HEK293 (cell line): ENCODE measurements around the gene RAB11A.

ENCODE experiments used
- EGR2 ChIP-seq: fragments of 450-650 bp; formaldehyde crosslinking; IDR thresholded peaks from 2 replicates; pipeline ENCODE4 v1.5.1; 2016; ENCODE audit warnings: low read depth, missing biosample characterization, missing genetic modification characterization
- GFI1B ChIP-seq: fragments of 450-650 bp; formaldehyde crosslinking; IDR thresholded peaks from 2 replicates; pipeline ENCODE4 v1.5.1; 2016; ENCODE audit warnings: missing biosample characterization, missing genetic modification characterization
- GLI2 ChIP-seq: fragments of 450-650 bp; formaldehyde crosslinking; IDR thresholded peaks from 2 replicates; pipeline ENCODE4; 2017; ENCODE audit warnings: missing biosample characterization, missing genetic modification characterization, low read depth, borderline replicate concordance
- KLF10 ChIP-seq: fragments of 450-650 bp; IDR thresholded peaks from 2 replicates; pipeline ENCODE4 v1.5.1; 2018; ENCODE audit warnings: missing biosample characterization, mild to moderate bottlenecking, missing genetic modification characterization
- KLF8 ChIP-seq: fragments of 450-650 bp; formaldehyde crosslinking; IDR thresholded peaks from 2 replicates; pipeline ENCODE4 v1.5.1; 2016; ENCODE audit warnings: missing biosample characterization, missing genetic modification characterization
- KLF9 ChIP-seq: fragments of 450-650 bp; formaldehyde crosslinking; IDR thresholded peaks from 2 replicates; pipeline ENCODE4 v1.5.1; 2016; ENCODE audit warnings: missing biosample characterization, missing genetic modification characterization, low read depth
- REPIN1 ChIP-seq: fragments of 450-650 bp; formaldehyde crosslinking; IDR thresholded peaks from 2 replicates; pipeline ENCODE4 v1.5.1; 2017; ENCODE audit warnings: missing biosample characterization, missing genetic modification characterization, low read depth
- SALL2 ChIP-seq: fragments of 450-650 bp; formaldehyde crosslinking; IDR thresholded peaks from 2 replicates; pipeline ENCODE4 v1.5.0; 2017; ENCODE audit warnings: missing biosample characterization, mild to moderate bottlenecking, missing genetic modification characterization, borderline replicate concordance
- SCRT2 ChIP-seq: fragments of 450-650 bp; formaldehyde crosslinking; IDR thresholded peaks from 2 replicates; pipeline ENCODE4 v1.5.1; 2016; ENCODE audit warnings: missing biosample characterization, missing genetic modification characterization
- SP3 ChIP-seq: fragments of 450-650 bp; formaldehyde crosslinking; IDR thresholded peaks from 2 replicates; pipeline ENCODE4 v1.5.1; 2016; ENCODE audit warnings: missing biosample characterization, missing genetic modification characterization
- TRIM28 ChIP-seq: IDR thresholded peaks from 2 replicates; pipeline ENCODE4 v1.6.1; 2011; ENCODE audit warnings: low read length, control low read depth, borderline replicate concordance
- YY1 ChIP-seq: fragments of 450-650 bp; formaldehyde crosslinking; IDR thresholded peaks from 2 replicates; pipeline ENCODE4 v1.5.1; 2018; ENCODE audit warnings: missing biosample characterization, missing genetic modification characterization
- ZIC2 ChIP-seq: fragments of 450-650 bp; formaldehyde crosslinking; IDR thresholded peaks from 2 replicates; pipeline ENCODE4 v1.5.1; 2016; ENCODE audit warnings: missing biosample characterization, missing genetic modification characterization
- ZNF155 ChIP-seq: fragments of 450-650 bp; formaldehyde crosslinking; IDR thresholded peaks from 2 replicates; pipeline ENCODE4 v1.5.1; 2016; ENCODE audit warnings: missing biosample characterization, missing genetic modification characterization
- ZNF174 ChIP-seq: fragments of 450-650 bp; formaldehyde crosslinking; IDR thresholded peaks from 2 replicates; pipeline ENCODE4 v1.5.0; 2017; ENCODE audit warnings: missing biosample characterization, mild to moderate bottlenecking, missing genetic modification characterization
- ZNF175 ChIP-seq: fragments of 450-650 bp; formaldehyde crosslinking; IDR thresholded peaks from 2 replicates; pipeline ENCODE4 v1.5.1; 2016; ENCODE audit warnings: missing biosample characterization, missing genetic modification characterization
- ZNF214 ChIP-seq: fragments of 450-650 bp; formaldehyde crosslinking; IDR thresholded peaks from 2 replicates; pipeline ENCODE4 v1.5.1; 2017; ENCODE audit warnings: missing biosample characterization, mild to moderate bottlenecking, missing genetic modification characterization, borderline replicate concordance
- ZNF24 ChIP-seq: fragments of 450-650 bp; formaldehyde crosslinking; IDR thresholded peaks from 2 replicates; pipeline ENCODE4 v1.5.1; 2016; ENCODE audit warnings: missing biosample characterization, missing genetic modification characterization
- ZNF366 ChIP-seq: fragments of 450-650 bp; formaldehyde crosslinking; conservative IDR thresholded peaks from 2 replicates; pipeline ENCODE4 v1.5.1; 2016; ENCODE audit warnings: missing biosample characterization, missing genetic modification characterization
- ZNF48 ChIP-seq: fragments of 450-650 bp; formaldehyde crosslinking; IDR thresholded peaks from 2 replicates; pipeline ENCODE4 v1.5.1; 2016; ENCODE audit warnings: missing biosample characterization, missing genetic modification characterization
- ZNF529 ChIP-seq: fragments of 450-650 bp; formaldehyde crosslinking; IDR thresholded peaks from 2 replicates; pipeline ENCODE4 v1.5.1; 2017; ENCODE audit warnings: missing genetic modification characterization, missing biosample characterization; ENCODE audit not compliant: insufficient replicate concordance
- ZNF571 ChIP-seq: fragments of 450-650 bp; formaldehyde crosslinking; IDR thresholded peaks from 2 replicates; pipeline ENCODE4 v1.5.0; 2017; ENCODE audit warnings: missing biosample characterization, missing genetic modification characterization
- ZNF610 ChIP-seq: fragments of 450-650 bp; formaldehyde crosslinking; IDR thresholded peaks from 2 replicates; pipeline ENCODE4 v1.5.1; 2016; ENCODE audit warnings: missing biosample characterization, missing genetic modification characterization, borderline replicate concordance
- ZNF621 ChIP-seq: fragments of 450-650 bp; formaldehyde crosslinking; IDR thresholded peaks from 2 replicates; pipeline ENCODE4 v1.5.1; 2017; ENCODE audit warnings: missing biosample characterization, missing genetic modification characterization
- ZNF623 ChIP-seq: fragments of 450-650 bp; formaldehyde crosslinking; IDR thresholded peaks from 2 replicates; pipeline ENCODE4 v1.5.1; 2016; ENCODE audit warnings: missing biosample characterization, missing genetic modification characterization
- ZNF664 ChIP-seq: fragments of 450-650 bp; formaldehyde crosslinking; IDR thresholded peaks from 2 replicates; pipeline ENCODE4 v1.5.1; 2016; ENCODE audit warnings: missing biosample characterization, missing genetic modification characterization
- ZNF707 ChIP-seq: fragments of 450-650 bp; formaldehyde crosslinking; IDR thresholded peaks from 2 replicates; pipeline ENCODE4 v1.5.1; 2016; ENCODE audit warnings: missing biosample characterization, missing genetic modification characterization
- ZNF791 ChIP-seq: fragments of 450-650 bp; formaldehyde crosslinking; IDR thresholded peaks from 2 replicates; pipeline ENCODE4 v1.5.1; 2016; ENCODE audit warnings: missing biosample characterization, missing genetic modification characterization
- ZNF792 ChIP-seq: fragments of 450-650 bp; formaldehyde crosslinking; IDR thresholded peaks from 2 replicates; pipeline ENCODE4 v1.5.1; 2016; ENCODE audit warnings: missing biosample characterization, missing genetic modification characterization
- ZNF830 ChIP-seq: fragments of 450-650 bp; IDR thresholded peaks from 2 replicates; pipeline ENCODE4 v1.5.0; 2018; ENCODE audit warnings: missing biosample characterization, missing genetic modification characterization, low read depth, mild to moderate bottlenecking, moderate library complexity
- ZXDB ChIP-seq: fragments of 450-650 bp; formaldehyde crosslinking; IDR thresholded peaks from 2 replicates; pipeline ENCODE4 v1.5.1; 2016; ENCODE audit warnings: missing biosample characterization, missing genetic modification characterization
- TF ChIP-seq, protein P1 (sequence below): fragments of 450-650 bp; formaldehyde crosslinking; IDR thresholded peaks from 2 replicates; pipeline ENCODE4 v1.5.1; 2017; ENCODE audit warnings: missing biosample characterization, mild to moderate bottlenecking, missing genetic modification characterization, moderate library complexity
- TF ChIP-seq, protein P2 (sequence below): fragments of 450-650 bp; formaldehyde crosslinking; IDR thresholded peaks from 2 replicates; pipeline ENCODE4; 2016; ENCODE audit warnings: missing biosample characterization, missing genetic modification characterization
- TF ChIP-seq, protein P3 (sequence below): fragments of 450-650 bp; IDR thresholded peaks from 2 replicates; pipeline ENCODE4 v1.5.1; 2018; ENCODE audit warnings: missing biosample characterization, mild to moderate bottlenecking, missing genetic modification characterization
- TF ChIP-seq, protein P4 (sequence below): fragments of 450-650 bp; formaldehyde crosslinking; IDR thresholded peaks from 2 replicates; pipeline ENCODE4 v1.5.1; 2016; ENCODE audit warnings: missing biosample characterization, missing genetic modification characterization

The RAB11A gene

DNA sequence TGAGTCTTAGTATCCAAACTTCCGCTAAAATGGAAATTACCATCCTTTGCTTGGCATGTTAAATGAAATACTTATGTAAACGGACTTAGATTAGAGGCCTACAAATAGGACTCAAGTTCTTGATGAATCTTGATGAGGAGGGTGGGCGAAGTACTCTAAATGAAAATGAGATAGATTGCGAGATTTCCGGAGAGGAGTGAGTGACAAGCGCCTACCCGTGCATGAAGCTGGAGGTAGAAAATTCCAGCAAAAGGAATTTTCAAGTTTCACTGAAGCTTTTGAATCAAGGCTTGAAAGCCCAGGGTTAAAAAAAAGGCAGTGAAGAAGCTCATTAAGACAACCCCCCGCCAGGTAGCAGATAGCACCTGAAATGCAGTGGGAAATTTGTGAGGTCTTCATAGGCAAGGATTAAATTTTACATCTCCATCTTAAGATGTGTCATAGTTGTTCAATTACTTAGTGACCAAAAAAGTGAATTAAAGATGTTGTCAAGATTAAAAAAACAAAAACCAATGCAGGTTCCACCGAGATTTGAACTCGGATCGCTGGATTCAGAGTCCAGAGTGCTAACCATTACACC, 655 bp upstream of the RAB11A start (continued):
- TF ChIP-seq KLF10 (tag by site-specific recombination) (no peak), GFI1B (tag by site-specific recombination) (peak; percentile 81), ZNF24 (tag by site-specific recombination) (0 out of 2 replicates have a peak, but pooled peaks have one; percentile 44), ZXDB (tag by site-specific recombination) (no peak), ZNF175 (tag by site-specific recombination) (no peak), ZNF707 (tag by site-specific recombination) (no peak), ZNF155 (tag by site-specific recombination) (no peak), ZNF621 (tag by site-specific recombination) (no peak), ZNF792 (tag by site-specific recombination) (0 out of 2 replicates have a peak, but pooled peaks have one; percentile 17), TRIM28 (no peak), ZNF214 (tag by site-specific recombination) (peak; percentile 10; the same call in 1 of the 2 replicates), GLI2 (0 out of 2 replicates have a peak, but pooled peaks have one; percentile 18), SP3 (tag by site-specific recombination) (no peak), YY1 (tag by site-specific recombination) (peak; percentile 71; the same call in 1 of the 2 replicates), ZNF791 (tag by site-specific recombination) (0 out of 2 replicates have a peak, but pooled peaks have one; percentile 13), ZNF830 (no peak), EGR2 (tag by site-specific recombination) (no peak), ZNF610 (tag by site-specific recombination) (0 out of 2 replicates have a peak, but pooled peaks have one; percentile 10), SALL2 (no peak; the same call in 1 of the 2 replicates), REPIN1 (tag by site-specific recombination) (peak; percentile 86; the same call in 1 of the 2 replicates), ZNF664 (tag by site-specific recombination) (peak; percentile 93), SCRT2 (tag by site-specific recombination) (no peak), ZNF529 (tag by site-specific recombination) (peak; percentile 11), KLF8 (no peak), KLF9 (tag by site-specific recombination) (no peak), ZNF571 (tag by site-specific recombination) (no peak), ZNF623 (tag by site-specific recombination) (no peak), ZNF366 (tag by site-specific recombination) (no peak), ZIC2 (tag by site-specific recombination) (no peak), ZNF174 (tag by site-specific recombination) (no peak), ZNF48 (tag by site-specific recombination) (no peak)
- TF ChIP-seq, protein P1, sequence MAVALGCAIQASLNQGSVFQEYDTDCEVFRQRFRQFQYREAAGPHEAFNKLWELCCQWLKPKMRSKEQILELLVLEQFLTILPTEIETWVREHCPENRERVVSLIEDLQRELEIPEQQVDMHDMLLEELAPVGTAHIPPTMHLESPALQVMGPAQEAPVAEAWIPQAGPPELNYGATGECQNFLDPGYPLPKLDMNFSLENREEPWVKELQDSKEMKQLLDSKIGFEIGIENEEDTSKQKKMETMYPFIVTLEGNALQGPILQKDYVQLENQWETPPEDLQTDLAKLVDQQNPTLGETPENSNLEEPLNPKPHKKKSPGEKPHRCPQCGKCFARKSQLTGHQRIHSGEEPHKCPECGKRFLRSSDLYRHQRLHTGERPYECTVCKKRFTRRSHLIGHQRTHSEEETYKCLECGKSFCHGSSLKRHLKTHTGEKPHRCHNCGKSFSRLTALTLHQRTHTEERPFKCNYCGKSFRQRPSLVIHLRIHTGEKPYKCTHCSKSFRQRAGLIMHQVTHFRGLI (tag by site-specific recombination) = no peak
- TF ChIP-seq, protein P2, sequence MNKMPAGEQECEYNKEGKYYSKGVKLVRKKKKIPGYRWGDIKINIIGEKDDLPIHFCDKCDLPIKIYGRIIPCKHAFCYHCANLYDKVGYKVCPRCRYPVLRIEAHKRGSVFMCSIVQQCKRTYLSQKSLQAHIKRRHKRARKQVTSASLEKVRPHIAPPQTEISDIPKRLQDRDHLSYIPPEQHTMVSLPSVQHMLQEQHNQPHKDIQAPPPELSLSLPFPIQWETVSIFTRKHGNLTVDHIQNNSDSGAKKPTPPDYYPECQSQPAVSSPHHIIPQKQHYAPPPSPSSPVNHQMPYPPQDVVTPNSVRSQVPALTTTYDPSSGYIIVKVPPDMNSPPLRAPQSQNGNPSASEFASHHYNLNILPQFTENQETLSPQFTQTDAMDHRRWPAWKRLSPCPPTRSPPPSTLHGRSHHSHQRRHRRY (tag by site-specific recombination) = 0 out of 2 replicates have a peak, but pooled peaks have one; percentile 46
- TF ChIP-seq, protein P3, sequence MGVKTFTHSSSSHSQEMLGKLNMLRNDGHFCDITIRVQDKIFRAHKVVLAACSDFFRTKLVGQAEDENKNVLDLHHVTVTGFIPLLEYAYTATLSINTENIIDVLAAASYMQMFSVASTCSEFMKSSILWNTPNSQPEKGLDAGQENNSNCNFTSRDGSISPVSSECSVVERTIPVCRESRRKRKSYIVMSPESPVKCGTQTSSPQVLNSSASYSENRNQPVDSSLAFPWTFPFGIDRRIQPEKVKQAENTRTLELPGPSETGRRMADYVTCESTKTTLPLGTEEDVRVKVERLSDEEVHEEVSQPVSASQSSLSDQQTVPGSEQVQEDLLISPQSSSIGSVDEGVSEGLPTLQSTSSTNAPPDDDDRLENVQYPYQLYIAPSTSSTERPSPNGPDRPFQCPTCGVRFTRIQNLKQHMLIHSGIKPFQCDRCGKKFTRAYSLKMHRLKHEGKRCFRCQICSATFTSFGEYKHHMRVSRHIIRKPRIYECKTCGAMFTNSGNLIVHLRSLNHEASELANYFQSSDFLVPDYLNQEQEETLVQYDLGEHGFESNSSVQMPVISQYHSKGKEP (tag by site-specific recombination) = peak; percentile 72
- TF ChIP-seq, protein P4, sequence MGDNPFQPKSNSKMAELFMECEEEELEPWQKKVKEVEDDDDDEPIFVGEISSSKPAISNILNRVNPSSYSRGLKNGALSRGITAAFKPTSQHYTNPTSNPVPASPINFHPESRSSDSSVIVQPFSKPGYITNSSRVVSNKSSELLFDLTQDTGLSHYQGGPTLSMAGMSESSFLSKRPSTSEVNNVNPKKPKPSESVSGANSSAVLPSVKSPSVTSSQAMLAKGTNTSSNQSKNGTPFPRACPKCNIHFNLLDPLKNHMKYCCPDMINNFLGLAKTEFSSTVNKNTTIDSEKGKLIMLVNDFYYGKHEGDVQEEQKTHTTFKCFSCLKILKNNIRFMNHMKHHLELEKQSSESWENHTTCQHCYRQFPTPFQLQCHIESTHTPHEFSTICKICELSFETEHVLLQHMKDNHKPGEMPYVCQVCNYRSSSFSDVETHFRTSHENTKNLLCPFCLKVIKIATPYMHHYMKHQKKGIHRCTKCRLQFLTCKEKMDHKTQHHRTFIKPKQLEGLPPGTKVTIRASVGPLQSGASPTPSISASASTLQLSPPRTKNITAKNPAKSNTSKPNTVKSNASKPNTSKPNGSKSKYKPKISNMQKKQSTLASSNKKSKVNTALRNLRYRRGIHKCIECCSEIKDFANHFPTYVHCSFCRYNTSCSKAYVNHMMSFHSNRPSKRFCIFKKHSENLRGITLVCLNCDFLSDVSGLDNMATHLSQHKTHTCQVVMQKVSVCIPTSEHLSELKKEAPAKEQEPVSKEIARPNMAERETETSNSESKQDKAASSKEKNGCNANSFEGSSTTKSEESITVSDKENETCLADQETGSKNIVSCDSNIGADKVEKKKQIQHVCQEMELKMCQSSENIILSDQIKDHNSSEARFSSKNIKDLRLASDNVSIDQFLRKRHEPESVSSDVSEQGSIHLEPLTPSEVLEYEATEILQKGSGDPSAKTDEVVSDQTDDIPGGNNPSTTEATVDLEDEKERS (tag by site-specific recombination) = 0 out of 2 replicates have a peak, but pooled peaks have one; percentile 62
